ENCODE data around the gene ACSM4. TPM values are rescaled to one million over a fixed set of nuclear protein-coding genes. Genes with fewer than 3 reads are reported as not detected.

Gene ACSM4
- total RNA-seq, 1 donor from 2014 or later: not detected

DNA sequence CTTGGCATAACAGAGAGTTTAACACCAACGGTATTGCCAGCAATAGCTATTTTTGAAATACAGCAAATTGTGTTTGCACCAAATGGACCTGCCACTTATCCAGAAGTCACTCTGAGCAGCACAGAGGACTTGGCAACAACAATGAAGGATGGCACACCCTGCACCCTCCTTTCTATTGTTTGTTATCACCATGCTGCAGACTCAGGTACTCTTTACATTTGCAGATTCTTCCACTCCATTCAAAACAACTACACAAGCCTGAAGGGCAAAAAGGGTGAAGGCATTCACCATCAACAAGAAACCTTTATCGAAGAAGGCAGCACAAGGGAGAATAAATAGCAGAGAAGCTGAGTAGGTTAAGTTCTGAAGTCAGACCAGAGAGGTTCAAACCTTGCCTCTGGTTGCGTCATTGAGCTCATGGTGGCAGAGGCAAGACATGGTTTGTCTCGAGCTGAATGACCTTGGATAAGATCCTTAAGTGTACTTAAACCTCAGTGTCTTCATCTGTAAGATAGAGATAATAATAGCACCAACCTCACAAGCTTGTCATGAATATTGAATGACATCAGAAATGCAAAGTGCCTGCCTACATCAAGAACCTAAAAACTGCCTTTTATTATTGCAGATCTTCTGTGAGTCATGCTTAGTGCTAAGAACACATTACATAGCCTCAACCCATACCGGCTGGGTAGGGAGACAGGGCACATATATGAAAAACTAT is 1.4 kb upstream of the ACSM4 start:
- Histone ChIP-seq H3K9ac (ENCODE audit: low read length) (no peak overlapping the region), H3K4me2 (ENCODE audit: low read length) (no peak overlapping the region), H3K27ac (ENCODE audit: low read depth, low read length) (no peak overlapping the region), H3K27me3 (ENCODE audit: insufficient read depth, low read length) (no peaks in the 10 kb centered on the region), H3K9me3 (ENCODE audit: insufficient read depth, low read depth, low read length) (no peaks in the 10 kb centered on the region), H3K36me3 (ENCODE audit: insufficient read depth, low read length) (no peaks in the 10 kb centered on the region), H3K79me2 (ENCODE audit: insufficient read depth, low read length) (no peaks in the 10 kb centered on the region), H3K4me3 (ENCODE audit: insufficient read depth, low read depth, low read length) (no peak overlapping the region), H3K4me1 (ENCODE audit: insufficient read depth, low read length) (no peaks in the 10 kb centered on the region), H4K20me1 (ENCODE audit: insufficient read depth, low read length) (no peaks in the 10 kb centered on the region), H2AFZ (ENCODE audit: low read depth, low read length) (no peak overlapping the region)
- peaks cover 2% of the 10 kb centered on the region for H3K9me3 Mint-ChIP-seq (ENCODE audit: unreplicated experiment)
- peaks cover 3% of the 10 kb centered on the region for H3K4me1 Mint-ChIP-seq (ENCODE audit: low read depth, unreplicated experiment)
- no peaks in the 10 kb centered on the region for H3K36me3 Mint-ChIP-seq (ENCODE audit: low read depth, unreplicated experiment)
- H3K4me3 Mint-ChIP-seq (ENCODE audit: unreplicated experiment): no peak overlapping the region
- no peak overlapping the region for H3K27ac Mint-ChIP-seq (ENCODE audit: unreplicated experiment)
- FAIRE-seq (no peak), DNase-seq (ENCODE audit: low read depth) (no peak)
- no peak for TF ChIP-seq EZH2 (IDR thresholded peaks at IDR 0.05; ENCODE audit: insufficient read depth, low read length)
- TF ChIP-seq, protein P1, sequence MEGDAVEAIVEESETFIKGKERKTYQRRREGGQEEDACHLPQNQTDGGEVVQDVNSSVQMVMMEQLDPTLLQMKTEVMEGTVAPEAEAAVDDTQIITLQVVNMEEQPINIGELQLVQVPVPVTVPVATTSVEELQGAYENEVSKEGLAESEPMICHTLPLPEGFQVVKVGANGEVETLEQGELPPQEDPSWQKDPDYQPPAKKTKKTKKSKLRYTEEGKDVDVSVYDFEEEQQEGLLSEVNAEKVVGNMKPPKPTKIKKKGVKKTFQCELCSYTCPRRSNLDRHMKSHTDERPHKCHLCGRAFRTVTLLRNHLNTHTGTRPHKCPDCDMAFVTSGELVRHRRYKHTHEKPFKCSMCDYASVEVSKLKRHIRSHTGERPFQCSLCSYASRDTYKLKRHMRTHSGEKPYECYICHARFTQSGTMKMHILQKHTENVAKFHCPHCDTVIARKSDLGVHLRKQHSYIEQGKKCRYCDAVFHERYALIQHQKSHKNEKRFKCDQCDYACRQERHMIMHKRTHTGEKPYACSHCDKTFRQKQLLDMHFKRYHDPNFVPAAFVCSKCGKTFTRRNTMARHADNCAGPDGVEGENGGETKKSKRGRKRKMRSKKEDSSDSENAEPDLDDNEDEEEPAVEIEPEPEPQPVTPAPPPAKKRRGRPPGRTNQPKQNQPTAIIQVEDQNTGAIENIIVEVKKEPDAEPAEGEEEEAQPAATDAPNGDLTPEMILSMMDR (IDR thresholded peaks at IDR 0.05; ENCODE audit: insufficient read depth, low read depth, low read length): no peak
- H3K27me3 Mint-ChIP-seq (ENCODE audit: low read depth, unreplicated experiment): peaks cover 17% of the 10 kb centered on the region

DNA sequence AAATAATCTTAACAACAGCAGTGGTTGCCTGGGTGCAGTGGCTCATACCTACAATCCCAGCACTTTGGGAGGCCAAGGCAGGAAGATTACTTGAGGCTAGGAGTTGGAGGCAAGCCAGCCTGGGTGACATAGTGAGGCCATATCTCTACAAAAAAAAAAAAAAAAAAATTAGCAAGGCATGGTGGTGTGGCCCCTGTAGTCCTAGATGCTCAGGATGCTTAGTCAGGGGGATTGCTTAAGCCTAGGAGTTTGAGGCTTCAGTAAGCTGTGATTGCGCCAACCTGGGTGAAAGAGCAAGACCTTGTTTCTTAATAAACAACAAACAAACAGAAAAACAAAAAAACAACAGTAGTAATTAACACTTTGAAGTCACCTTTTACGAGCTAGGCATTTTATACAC is 642 bp upstream of the ACSM4 start:
- peaks cover 2% of the 10 kb centered on the region for H3K9me3 Mint-ChIP-seq (ENCODE audit: unreplicated experiment)
- Histone ChIP-seq H3K9ac (ENCODE audit: low read length) (no peak overlapping the region), H3K27ac (ENCODE audit: low read depth, low read length) (no peak overlapping the region), H2AFZ (ENCODE audit: low read depth, low read length) (no peak overlapping the region), H3K27me3 (ENCODE audit: insufficient read depth, low read length) (no peaks in the 10 kb centered on the region), H3K4me2 (ENCODE audit: low read length) (no peak overlapping the region), H3K4me3 (ENCODE audit: insufficient read depth, low read depth, low read length) (no peak overlapping the region), H3K4me1 (ENCODE audit: insufficient read depth, low read length) (no peaks in the 10 kb centered on the region), H3K36me3 (ENCODE audit: insufficient read depth, low read length) (no peaks in the 10 kb centered on the region), H4K20me1 (ENCODE audit: insufficient read depth, low read length) (no peaks in the 10 kb centered on the region), H3K9me3 (ENCODE audit: insufficient read depth, low read depth, low read length) (no peaks in the 10 kb centered on the region), H3K79me2 (ENCODE audit: insufficient read depth, low read length) (no peaks in the 10 kb centered on the region)
- DNase-seq (ENCODE audit: low read depth) (no peak), FAIRE-seq (no peak)
- TF ChIP-seq EZH2 (IDR thresholded peaks at IDR 0.05; ENCODE audit: insufficient read depth, low read length): no peak
- TF ChIP-seq, protein P1 (IDR thresholded peaks at IDR 0.05; ENCODE audit: insufficient read depth, low read depth, low read length): no peak
- H3K4me3 Mint-ChIP-seq (ENCODE audit: unreplicated experiment): no peak overlapping the region
- H3K4me1 Mint-ChIP-seq (ENCODE audit: low read depth, unreplicated experiment): peaks cover 3% of the 10 kb centered on the region
- H3K27ac Mint-ChIP-seq (ENCODE audit: unreplicated experiment): no peak overlapping the region
- H3K36me3 Mint-ChIP-seq (ENCODE audit: low read depth, unreplicated experiment): no peaks in the 10 kb centered on the region
- H3K27me3 Mint-ChIP-seq (ENCODE audit: low read depth, unreplicated experiment): peaks cover 17% of the 10 kb centered on the region

DNA sequence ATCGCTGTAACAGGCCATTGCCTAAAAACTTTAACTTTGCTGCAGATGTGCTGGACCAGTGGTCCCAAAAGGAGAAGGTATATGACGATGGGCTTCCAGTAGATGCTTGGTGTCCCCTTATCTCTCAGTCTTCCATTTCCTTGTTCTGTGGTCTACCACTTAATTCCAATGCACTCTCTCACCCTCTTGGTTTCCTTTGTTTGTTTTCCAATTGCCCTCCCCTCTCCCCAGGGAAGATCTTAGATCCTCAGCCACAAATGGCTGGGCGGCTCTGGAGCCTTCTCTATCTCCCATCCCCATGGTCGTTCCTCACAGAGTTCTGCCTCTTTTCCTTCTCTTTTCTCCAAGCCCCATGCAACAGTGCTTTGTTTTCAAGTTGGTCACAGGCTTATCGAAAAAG is 584 bp downstream of the ACSM4 start:
- H3K36me3 ChIP-seq (ENCODE audit: insufficient read depth, low read length): no peaks in the 10 kb centered on the region
- H3K4me2 ChIP-seq (ENCODE audit: low read length): no peak overlapping the region
- Mint-ChIP-seq H3K4me1 (ENCODE audit: low read depth, unreplicated experiment) (peaks cover 3% of the 10 kb centered on the region), H3K27me3 (ENCODE audit: low read depth, unreplicated experiment) (peaks cover 13% of the 10 kb centered on the region), H3K27ac (ENCODE audit: unreplicated experiment) (no peak overlapping the region), H3K9me3 (ENCODE audit: unreplicated experiment) (peaks cover 2% of the 10 kb centered on the region), H3K36me3 (ENCODE audit: low read depth, unreplicated experiment) (no peaks in the 10 kb centered on the region), H3K4me3 (ENCODE audit: unreplicated experiment) (no peak overlapping the region)
- no peak for FAIRE-seq
- no peaks in the 10 kb centered on the region for H4K20me1 ChIP-seq (ENCODE audit: insufficient read depth, low read length)
- H3K4me1 ChIP-seq (ENCODE audit: insufficient read depth, low read length): no peaks in the 10 kb centered on the region
- H3K9me3 ChIP-seq (ENCODE audit: insufficient read depth, low read depth, low read length): no peaks in the 10 kb centered on the region
- no peak for TF ChIP-seq EZH2 (IDR thresholded peaks at IDR 0.05; ENCODE audit: insufficient read depth, low read length)
- TF ChIP-seq, protein P1 (IDR thresholded peaks at IDR 0.05; ENCODE audit: insufficient read depth, low read depth, low read length): no peak
- no peak for DNase-seq (ENCODE audit: low read depth)
- no peaks in the 10 kb centered on the region for H3K27me3 ChIP-seq (ENCODE audit: insufficient read depth, low read length)
- H3K27ac ChIP-seq (ENCODE audit: low read depth, low read length): no peak overlapping the region
- no peak overlapping the region for H3K9ac ChIP-seq (ENCODE audit: low read length)
- H2AFZ ChIP-seq (ENCODE audit: low read depth, low read length): no peak overlapping the region
- H3K4me3 ChIP-seq (ENCODE audit: insufficient read depth, low read depth, low read length): no peak overlapping the region
- H3K79me2 ChIP-seq (ENCODE audit: insufficient read depth, low read length): no peaks in the 10 kb centered on the region

Data from astrocyte (in vitro differentiated cells and primary cell).